ENCODE results near the gene COL19A1.

Gene COL19A1

DNA sequence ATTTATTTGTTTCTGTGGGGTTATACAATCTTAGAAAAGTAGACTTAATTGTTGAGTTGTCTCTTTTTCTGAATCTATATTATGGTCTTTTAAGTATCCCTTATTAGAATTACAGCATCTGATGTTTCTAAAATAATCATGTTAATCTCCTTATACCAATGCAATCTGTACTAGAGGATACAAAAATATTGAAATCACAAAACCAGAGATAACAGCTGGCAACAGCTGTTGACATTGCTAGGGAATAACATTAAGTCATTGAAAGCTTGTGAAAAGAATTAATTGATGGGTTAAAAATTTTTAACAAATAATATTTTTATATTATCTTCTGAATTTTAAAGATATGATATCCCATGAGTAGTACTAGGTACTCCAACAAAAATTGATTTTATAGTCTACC, 162.6 kb downstream of the COL19A1 start:
- Histone ChIP-seq H3K27me3 (ENCODE audit: insufficient read depth, low read length, poor library complexity, severe bottlenecking) (no peaks in the 10 kb centered on the region), H2AFZ (ENCODE audit: low read length) (no peak overlapping the region), H3K79me2 (ENCODE audit: insufficient read depth, low read length) (no peaks in the 10 kb centered on the region), H3K9ac (ENCODE audit: low read depth, low read length, poor library complexity, severe bottlenecking) (no peak overlapping the region), H3K9me2 (replicated peaks; ENCODE audit: low read depth, low read length) (no peaks in the 10 kb centered on the region), H3K36me3 (ENCODE audit: insufficient read depth, low read length) (no peaks in the 10 kb centered on the region), H3K4me3 (ENCODE audit: low read length, poor library complexity, severe bottlenecking) (no peak overlapping the region), H3K9me3 (ENCODE audit: insufficient read depth, low read depth, low read length) (no peaks in the 10 kb centered on the region), H3K4me1 (ENCODE audit: insufficient read depth, low read length, poor library complexity, severe bottlenecking) (no peaks in the 10 kb centered on the region), H4K20me1 (ENCODE audit: insufficient read depth, low read length, poor library complexity, severe bottlenecking) (no peaks in the 10 kb centered on the region), H3K4me2 (ENCODE audit: low read depth, low read length, poor library complexity, severe bottlenecking) (no peak overlapping the region), H3F3A (ENCODE audit: low read depth) (no peaks in the 10 kb centered on the region)
- TF ChIP-seq, protein P1, sequence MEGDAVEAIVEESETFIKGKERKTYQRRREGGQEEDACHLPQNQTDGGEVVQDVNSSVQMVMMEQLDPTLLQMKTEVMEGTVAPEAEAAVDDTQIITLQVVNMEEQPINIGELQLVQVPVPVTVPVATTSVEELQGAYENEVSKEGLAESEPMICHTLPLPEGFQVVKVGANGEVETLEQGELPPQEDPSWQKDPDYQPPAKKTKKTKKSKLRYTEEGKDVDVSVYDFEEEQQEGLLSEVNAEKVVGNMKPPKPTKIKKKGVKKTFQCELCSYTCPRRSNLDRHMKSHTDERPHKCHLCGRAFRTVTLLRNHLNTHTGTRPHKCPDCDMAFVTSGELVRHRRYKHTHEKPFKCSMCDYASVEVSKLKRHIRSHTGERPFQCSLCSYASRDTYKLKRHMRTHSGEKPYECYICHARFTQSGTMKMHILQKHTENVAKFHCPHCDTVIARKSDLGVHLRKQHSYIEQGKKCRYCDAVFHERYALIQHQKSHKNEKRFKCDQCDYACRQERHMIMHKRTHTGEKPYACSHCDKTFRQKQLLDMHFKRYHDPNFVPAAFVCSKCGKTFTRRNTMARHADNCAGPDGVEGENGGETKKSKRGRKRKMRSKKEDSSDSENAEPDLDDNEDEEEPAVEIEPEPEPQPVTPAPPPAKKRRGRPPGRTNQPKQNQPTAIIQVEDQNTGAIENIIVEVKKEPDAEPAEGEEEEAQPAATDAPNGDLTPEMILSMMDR (conservative IDR thresholded peaks at IDR 0.05; ENCODE audit: low read length): no peak
- TF ChIP-seq EZH2phosphoT487 (IDR thresholded peaks at IDR 0.05; ENCODE audit: borderline replicate concordance): no peak

DNA sequence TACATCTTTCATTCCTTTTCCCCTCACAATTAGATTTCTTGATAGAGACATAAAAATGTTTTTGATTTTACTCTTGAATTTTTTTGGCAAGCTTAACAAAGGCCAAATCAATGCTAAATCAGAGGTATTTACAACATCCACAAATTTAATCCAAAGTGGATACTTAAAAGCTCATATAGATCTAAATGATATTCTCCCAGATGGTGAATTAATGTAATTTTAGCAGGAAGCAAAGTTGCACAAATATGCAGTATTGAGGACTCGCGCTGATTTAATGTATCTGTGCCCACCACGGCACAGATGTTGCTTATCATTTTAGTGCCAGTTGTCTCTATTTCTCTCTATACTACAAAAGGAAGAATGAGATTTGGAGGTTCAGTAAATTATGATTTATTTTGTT, 167.4 kb downstream of the COL19A1 start:
- H3F3A ChIP-seq (ENCODE audit: low read depth): no peaks in the 10 kb centered on the region
- no peaks in the 10 kb centered on the region for H3K9me3 ChIP-seq (ENCODE audit: insufficient read depth, low read depth, low read length)
- no peaks in the 10 kb centered on the region for H3K36me3 ChIP-seq (ENCODE audit: insufficient read depth, low read length)
- H3K4me3 ChIP-seq (ENCODE audit: low read length, poor library complexity, severe bottlenecking): no peak overlapping the region
- H2AFZ ChIP-seq (ENCODE audit: low read length): no peak overlapping the region
- no peaks in the 10 kb centered on the region for H3K79me2 ChIP-seq (ENCODE audit: insufficient read depth, low read length)
- no peaks in the 10 kb centered on the region for H4K20me1 ChIP-seq (ENCODE audit: insufficient read depth, low read length, poor library complexity, severe bottlenecking)
- no peaks in the 10 kb centered on the region for H3K9me2 ChIP-seq (replicated peaks; ENCODE audit: low read depth, low read length)
- H3K27me3 ChIP-seq (ENCODE audit: insufficient read depth, low read length, poor library complexity, severe bottlenecking): no peaks in the 10 kb centered on the region
- H3K4me2 ChIP-seq (ENCODE audit: low read depth, low read length, poor library complexity, severe bottlenecking): no peak overlapping the region
- no peak overlapping the region for H3K9ac ChIP-seq (ENCODE audit: low read depth, low read length, poor library complexity, severe bottlenecking)
- H3K4me1 ChIP-seq (ENCODE audit: insufficient read depth, low read length, poor library complexity, severe bottlenecking): no peaks in the 10 kb centered on the region
- TF ChIP-seq, protein P1 (conservative IDR thresholded peaks at IDR 0.05; ENCODE audit: low read length): no peak
- TF ChIP-seq EZH2phosphoT487 (IDR thresholded peaks at IDR 0.05; ENCODE audit: borderline replicate concordance): no peak

DNA sequence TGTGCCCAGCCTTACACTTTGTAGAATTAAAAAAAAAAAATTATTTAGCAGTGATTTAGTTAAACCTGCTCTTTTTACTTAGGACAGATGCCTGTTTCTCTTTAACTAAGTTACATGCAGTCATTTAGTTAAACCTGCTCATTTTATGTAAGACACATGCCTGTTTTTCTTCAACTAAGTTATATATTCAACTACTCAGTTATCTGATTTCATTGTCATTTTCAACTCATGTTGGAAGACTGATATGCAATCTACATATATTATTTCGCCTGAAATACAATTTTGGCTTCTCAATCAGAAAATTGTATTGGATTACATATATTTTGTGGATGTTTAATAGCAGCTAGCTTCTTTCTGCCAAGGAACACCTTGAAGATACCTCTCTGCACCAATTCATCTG, 171.1 kb downstream of the COL19A1 start:
- no peak overlapping the region for H3K4me2 ChIP-seq (ENCODE audit: low read depth, low read length, poor library complexity, severe bottlenecking)
- H3K27me3 ChIP-seq (ENCODE audit: insufficient read depth, low read length, poor library complexity, severe bottlenecking): no peaks in the 10 kb centered on the region
- H3K9me2 ChIP-seq (replicated peaks; ENCODE audit: low read depth, low read length): no peaks in the 10 kb centered on the region
- no peaks in the 10 kb centered on the region for H3K79me2 ChIP-seq (ENCODE audit: insufficient read depth, low read length)
- no peak overlapping the region for H2AFZ ChIP-seq (ENCODE audit: low read length)
- no peaks in the 10 kb centered on the region for H4K20me1 ChIP-seq (ENCODE audit: insufficient read depth, low read length, poor library complexity, severe bottlenecking)
- H3K4me1 ChIP-seq (ENCODE audit: insufficient read depth, low read length, poor library complexity, severe bottlenecking): no peaks in the 10 kb centered on the region
- no peak for TF ChIP-seq EZH2phosphoT487 (IDR thresholded peaks at IDR 0.05; ENCODE audit: borderline replicate concordance)
- TF ChIP-seq, protein P1 (conservative IDR thresholded peaks at IDR 0.05; ENCODE audit: low read length): no peak
- H3K36me3 ChIP-seq (ENCODE audit: insufficient read depth, low read length): no peaks in the 10 kb centered on the region
- no peak overlapping the region for H3K4me3 ChIP-seq (ENCODE audit: low read length, poor library complexity, severe bottlenecking)
- no peaks in the 10 kb centered on the region for H3K9me3 ChIP-seq (ENCODE audit: insufficient read depth, low read depth, low read length)
- H3F3A ChIP-seq (ENCODE audit: low read depth): no peaks in the 10 kb centered on the region
- H3K9ac ChIP-seq (ENCODE audit: low read depth, low read length, poor library complexity, severe bottlenecking): no peak overlapping the region

Data from Loucy (cell line).